Sigmoid colon (tissue), 4 donors: ENCODE data around the gene SCUBE1.

ENCODE experiments used
- CTCF ChIP-seq, 4 experiments: fragments of 450-650 bp in 3 of 4; fragments of 200-600 bp in 1 of 4; IDR thresholded peaks; one replicate each; pipeline ENCODE4 v1.5.1; 2016 to 2019; ENCODE audit warnings: antibody characterized with exemption in 4 of 4, mild to moderate bottlenecking in 3 of 4, moderate library complexity in 2 of 4
- EP300 ChIP-seq, 4 donors: sonication (generic); formaldehyde crosslinking; IDR thresholded peaks; one replicate each; pipeline ENCODE4 v1.6.1; 2017; ENCODE audit warnings: antibody characterized with exemption in 4 of 4
- POLR2A ChIP-seq, 2 donors: fragments of 450-650 bp; IDR thresholded peaks; one replicate each; pipeline ENCODE4 v1.6.1; 2016; ENCODE audit warnings: antibody characterized with exemption in 2 of 2, mild to moderate bottlenecking in 2 of 2, moderate library complexity in 2 of 2
- POLR2AphosphoS5 ChIP-seq, 4 donors: sonication (generic); formaldehyde crosslinking; IDR thresholded peaks; one replicate each; pipeline ENCODE4 v1.6.1; 2017; ENCODE audit warnings: antibody characterized with exemption in 4 of 4

DNA sequence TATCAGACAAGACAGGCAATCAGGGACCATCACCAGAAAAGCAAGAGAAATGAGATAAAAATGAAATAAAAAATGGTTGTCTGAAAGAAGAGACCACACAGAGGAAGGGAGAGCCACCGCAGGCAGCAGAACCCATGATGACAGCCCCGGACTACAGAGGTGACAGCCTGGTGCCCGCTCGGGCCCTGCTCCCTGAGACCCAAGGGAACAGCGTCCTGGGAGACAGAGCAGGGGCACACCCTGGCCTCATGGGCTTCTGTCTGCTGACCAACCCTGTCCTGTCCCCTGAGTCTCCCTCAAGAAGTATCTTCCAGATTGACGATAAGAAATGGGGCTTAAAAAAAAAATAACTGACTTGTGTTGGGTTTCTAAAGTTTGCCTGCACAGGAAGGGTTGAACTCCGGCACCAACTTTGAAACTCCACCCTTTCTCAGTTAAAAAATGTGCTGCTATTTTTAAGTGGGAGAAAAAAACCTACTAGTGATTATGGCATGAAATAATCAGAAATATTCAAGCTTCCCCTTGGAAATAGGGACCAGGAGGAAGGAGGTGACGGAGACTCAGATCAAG lies 86.1 kb downstream of the SCUBE1 start:
- TF ChIP-seq CTCF (IDR thresholded peaks at IDR 0.05) (no peak), POLR2AphosphoS5 (IDR thresholded peaks at IDR 0.05) (no peak), EP300 (IDR thresholded peaks at IDR 0.05) (no peak), POLR2A (IDR thresholded peaks at IDR 0.05) (no peak)
